C4-2B (cell line): ENCODE measurements around the gene SYNGR4.

Experiments used
- CTCF ChIP-seq: fragments of 450-650 bp; conservative IDR thresholded peaks from 2 replicates; pipeline ENCODE4 v1.5.1; 2017; ENCODE audit warnings: mild to moderate bottlenecking
- ZFX ChIP-seq: fragments of 450-650 bp; IDR thresholded peaks from 2 replicates; pipeline ENCODE4 v1.6.1; 2017

GRCh38 chr19:48344892-48345291, 19.3 kb upstream of the SYNGR4 start:
- TF ChIP-seq CTCF (no peak), ZFX (no peak)
